ENCODE measurements around the gene PPIG. TPM values are rescaled to one million over a fixed set of nuclear protein-coding genes. Genes with fewer than 3 reads are reported as not detected.

Gene PPIG
- total RNA-seq, 1 experiment from 2014 or later = 66.2 TPM

- Histone ChIP-seq H3K14ac (ENCODE audit: insufficient read depth, low read length) (no peak overlapping the region), H4K91ac (ENCODE audit: insufficient read length, low read depth, low read length) (no peak overlapping the region), H4K20me1 (ENCODE audit: control insufficient read depth, insufficient read depth, insufficient read length) (no peaks in the 10 kb centered on the region), H2BK12ac (ENCODE audit: insufficient read length, low read depth, low read length) (no peak overlapping the region), H2AFZ (ENCODE audit: low read length) (no peak overlapping the region), H2BK5ac (ENCODE audit: insufficient read length, low read length) (no peak overlapping the region), H3K23me2 (ENCODE audit: insufficient read length, low read depth, low read length, poor library complexity, severe bottlenecking) (no peaks in the 10 kb centered on the region), H2BK120ac (ENCODE audit: low read depth, low read length, poor library complexity, severe bottlenecking) (no peak overlapping the region), H3K23ac (ENCODE audit: insufficient read length, low read depth, low read length) (no peak overlapping the region), H3T11ph (ENCODE audit: low read length) (no peak overlapping the region), H3K27ac (ENCODE audit: insufficient read length, low read depth, low read length) (no peak overlapping the region), H2BK15ac (ENCODE audit: low read depth, low read length) (no peak overlapping the region), H3K27me3 (ENCODE audit: insufficient read depth, low read length) (no peaks in the 10 kb centered on the region), H3K4me2 (ENCODE audit: insufficient read depth, insufficient read length, low read length) (no peak overlapping the region), H4K8ac (replicated peaks; ENCODE audit: insufficient read length, low read depth, low read length) (no peak overlapping the region), H2BK20ac (ENCODE audit: low read depth, low read length, poor library complexity, severe bottlenecking) (no peak overlapping the region), H3K79me2 (ENCODE audit: insufficient read depth, low read length) (no peaks in the 10 kb centered on the region), H3K9ac (ENCODE audit: extremely low read depth, insufficient read length, low read length) (no peak overlapping the region), H3K79me1 (ENCODE audit: insufficient read depth, low read depth, low read length, poor library complexity, severe bottlenecking) (no peaks in the 10 kb centered on the region), H3K56ac (ENCODE audit: insufficient read length, low read depth, low read length) (no peak overlapping the region), H3K9me3 (ENCODE audit: control insufficient read depth, low read depth, low read length) (no peaks in the 10 kb centered on the region), H3K18ac (ENCODE audit: insufficient read length, low read depth, low read length) (no peak overlapping the region), H3K4me1 (ENCODE audit: insufficient read depth, low read length) (no peaks in the 10 kb centered on the region), H2AK5ac (ENCODE audit: insufficient read length, low read length) (no peak overlapping the region), H3K4ac (ENCODE audit: low read depth, low read length) (no peak overlapping the region), H4K5ac (ENCODE audit: insufficient read length, low read depth, low read length) (no peak overlapping the region)
- TF ChIP-seq, protein P1, sequence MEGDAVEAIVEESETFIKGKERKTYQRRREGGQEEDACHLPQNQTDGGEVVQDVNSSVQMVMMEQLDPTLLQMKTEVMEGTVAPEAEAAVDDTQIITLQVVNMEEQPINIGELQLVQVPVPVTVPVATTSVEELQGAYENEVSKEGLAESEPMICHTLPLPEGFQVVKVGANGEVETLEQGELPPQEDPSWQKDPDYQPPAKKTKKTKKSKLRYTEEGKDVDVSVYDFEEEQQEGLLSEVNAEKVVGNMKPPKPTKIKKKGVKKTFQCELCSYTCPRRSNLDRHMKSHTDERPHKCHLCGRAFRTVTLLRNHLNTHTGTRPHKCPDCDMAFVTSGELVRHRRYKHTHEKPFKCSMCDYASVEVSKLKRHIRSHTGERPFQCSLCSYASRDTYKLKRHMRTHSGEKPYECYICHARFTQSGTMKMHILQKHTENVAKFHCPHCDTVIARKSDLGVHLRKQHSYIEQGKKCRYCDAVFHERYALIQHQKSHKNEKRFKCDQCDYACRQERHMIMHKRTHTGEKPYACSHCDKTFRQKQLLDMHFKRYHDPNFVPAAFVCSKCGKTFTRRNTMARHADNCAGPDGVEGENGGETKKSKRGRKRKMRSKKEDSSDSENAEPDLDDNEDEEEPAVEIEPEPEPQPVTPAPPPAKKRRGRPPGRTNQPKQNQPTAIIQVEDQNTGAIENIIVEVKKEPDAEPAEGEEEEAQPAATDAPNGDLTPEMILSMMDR (conservative IDR thresholded peaks at IDR 0.05) = no peak
- no peaks in the 10 kb centered on the region for H3K36me3 Mint-ChIP-seq (ENCODE audit: insufficient read depth in 1 of 3, low read depth in 3 of 3)
- DNase-seq = no peak
- no peaks in the 10 kb centered on the region for H3K9me3 Mint-ChIP-seq
- no peak overlapping the region for H3K27ac Mint-ChIP-seq
- no CpG with 5 or more reads among the region's 3 CpGs for whole genome bisulfite sequencing (ENCODE audit: extremely low coverage, insufficient read length, low lambda C conversion rate)
- no peak overlapping the region for H3K4me3 Mint-ChIP-seq
- no peaks in the 10 kb centered on the region for H3K27me3 Mint-ChIP-seq (ENCODE audit: low read depth)
- H3K4me1 Mint-ChIP-seq = no peaks in the 10 kb centered on the region
Observed at GRCh38 chr2:169644173-169644572, 60.0 kb downstream of the PPIG start.
